HPDE6-E6E7 (cell line): ENCODE measurements around the gene GEN1.
"Not testable (repeated sequence)": the region's sequence is repeated elsewhere in the genome, so short reads cannot be mapped to it uniquely, and the experiment has no call there.

Source experiments
- DNase-seq: peaks from one replicate; pipeline ENCODE4 v3.0.0; 2011; ENCODE audit warnings: missing footprints; ENCODE audit errors: extremely low spot score

The GEN1 gene

DNA sequence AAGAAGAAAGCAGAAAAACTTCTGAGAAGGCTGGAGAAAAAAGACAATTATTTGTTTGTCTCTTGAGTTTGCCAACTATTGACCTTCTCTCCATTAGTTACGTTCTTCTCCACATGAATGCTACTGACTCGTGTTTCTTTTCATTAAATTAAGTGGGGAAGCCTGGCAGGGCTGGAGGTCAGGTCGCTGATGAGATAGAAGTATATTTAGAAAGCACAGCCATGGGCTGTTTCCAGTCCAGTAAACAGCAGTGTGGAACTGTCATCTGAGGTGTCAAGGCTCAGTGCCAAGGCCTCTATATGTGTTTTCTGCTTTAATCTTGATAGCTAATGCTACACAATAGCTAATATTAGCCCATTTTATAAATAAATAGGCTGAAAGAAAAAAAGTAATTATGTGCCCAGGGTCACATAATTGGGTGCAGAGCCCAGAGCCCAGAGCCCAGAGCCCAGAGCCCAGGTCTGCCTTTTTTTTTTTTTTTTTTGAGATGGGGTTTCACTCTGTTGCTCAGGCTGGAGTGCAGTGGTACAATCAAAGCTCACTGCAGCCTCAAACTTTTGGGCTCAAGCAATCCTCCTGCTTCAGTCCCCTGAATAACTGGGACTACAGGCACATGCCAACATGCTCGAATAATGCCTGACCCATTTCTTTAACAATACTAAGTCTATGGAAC is 68.6 kb downstream of the GEN1 start:
- DNase-seq, result no peak

DNA sequence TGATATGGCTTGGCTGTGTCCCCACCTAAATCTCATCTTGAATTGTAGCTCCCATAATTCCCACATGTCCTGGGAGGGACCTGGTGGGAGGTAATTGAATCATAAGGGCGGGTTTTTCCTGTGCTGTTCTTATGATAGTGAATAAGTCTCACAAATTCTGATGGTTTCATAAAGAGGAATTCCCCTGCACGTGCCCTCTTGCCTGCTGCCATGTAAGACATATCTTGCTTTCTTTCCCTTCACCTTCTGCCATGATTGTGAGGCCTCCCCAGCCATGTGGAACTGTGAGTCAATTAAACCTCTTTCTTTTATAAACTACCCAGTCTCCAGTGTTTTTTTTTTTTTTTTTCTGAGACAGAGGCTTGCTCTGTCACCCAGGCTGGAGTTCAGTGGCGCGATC is 69.7 kb downstream of the GEN1 start:
- DNase-seq, result not testable (repeated sequence)

DNA sequence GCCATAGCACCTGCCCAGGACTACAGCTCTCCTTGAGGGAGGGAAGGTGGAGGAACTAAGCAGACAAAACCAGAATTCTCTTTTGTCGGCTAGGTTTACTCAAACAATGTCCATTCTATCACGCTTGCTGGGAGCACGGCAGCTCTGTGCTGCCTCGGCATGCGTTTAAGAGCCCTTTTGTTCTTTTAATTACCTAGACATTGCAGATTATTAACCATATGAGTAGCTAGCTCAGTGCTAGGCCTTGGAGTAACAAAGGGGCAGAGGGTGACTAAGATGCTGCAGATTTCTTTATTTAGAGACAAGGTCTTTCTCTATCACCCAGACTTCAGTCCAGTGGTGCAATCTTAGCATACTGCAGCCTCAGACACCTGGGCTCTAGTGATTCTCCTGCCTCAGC is 73.4 kb downstream of the GEN1 start:
- DNase-seq, result no peak

DNA sequence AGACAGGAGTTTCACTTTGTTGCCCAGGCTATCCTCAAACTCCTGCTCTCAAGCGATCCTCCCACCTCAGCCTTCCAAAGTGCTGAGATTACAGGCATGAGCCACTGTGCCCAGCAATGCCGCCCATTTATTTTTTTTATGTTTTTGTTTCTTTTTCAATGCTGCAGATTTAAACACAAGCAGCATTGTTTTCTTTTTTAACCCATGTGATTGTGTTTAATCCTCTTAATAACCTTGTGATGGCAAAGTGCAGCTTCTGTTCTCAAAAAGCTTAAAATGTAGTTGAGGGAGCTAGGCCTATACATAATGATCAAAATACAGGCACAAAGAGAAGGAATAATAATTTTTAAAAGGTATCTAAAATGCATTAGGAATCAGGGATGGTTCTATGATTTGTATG is 73.8 kb downstream of the GEN1 start:
- DNase-seq, result no peak

DNA sequence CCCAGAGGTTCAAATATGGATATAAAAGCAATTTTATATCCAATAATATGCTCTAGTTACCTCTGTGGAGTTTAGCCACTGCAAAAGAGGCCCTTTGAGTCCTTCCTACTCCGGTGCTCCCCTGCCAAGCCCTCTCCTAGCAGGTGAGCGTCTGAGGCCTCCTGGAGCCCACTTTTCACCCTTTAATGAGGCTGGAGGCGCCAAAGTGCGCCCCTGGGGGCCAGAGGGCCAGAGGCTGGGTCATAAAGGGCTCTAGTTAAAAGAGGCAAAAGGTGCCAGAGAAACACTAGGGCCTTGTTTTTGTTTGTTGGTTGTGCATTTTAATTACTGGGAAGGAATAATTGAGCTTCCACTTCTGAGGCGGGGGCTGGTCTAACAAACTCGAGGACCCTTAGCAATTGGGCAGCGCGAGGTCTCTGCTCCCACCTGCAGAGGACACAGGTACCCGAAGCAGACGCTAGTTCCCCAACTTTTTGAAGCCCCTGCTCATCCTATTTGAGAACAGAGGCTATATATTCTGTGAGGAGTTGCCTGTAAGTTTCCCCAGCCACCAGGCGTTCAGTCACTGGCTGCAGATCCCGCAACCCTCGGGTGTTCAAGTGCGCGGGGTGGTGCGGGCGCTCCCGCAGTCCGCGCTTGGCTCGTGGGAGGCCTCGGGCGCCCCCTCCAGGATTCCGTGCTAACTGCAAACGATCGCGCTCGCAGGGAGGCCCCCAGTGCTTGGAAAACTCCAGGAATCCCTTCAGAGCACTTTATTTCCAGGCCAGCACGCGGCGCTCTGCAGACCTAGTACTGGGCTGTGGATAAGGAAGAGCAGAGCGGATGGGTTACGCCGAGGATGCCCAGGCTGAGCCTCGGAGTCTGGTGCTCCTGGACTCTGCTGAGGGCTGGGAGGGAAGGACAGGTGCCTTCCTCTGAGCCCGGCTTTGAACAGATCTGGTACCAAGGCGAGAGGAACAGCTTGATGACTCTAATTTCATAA is 76.4 kb downstream of the GEN1 start:
- DNase-seq, result peak; percentile 76

DNA sequence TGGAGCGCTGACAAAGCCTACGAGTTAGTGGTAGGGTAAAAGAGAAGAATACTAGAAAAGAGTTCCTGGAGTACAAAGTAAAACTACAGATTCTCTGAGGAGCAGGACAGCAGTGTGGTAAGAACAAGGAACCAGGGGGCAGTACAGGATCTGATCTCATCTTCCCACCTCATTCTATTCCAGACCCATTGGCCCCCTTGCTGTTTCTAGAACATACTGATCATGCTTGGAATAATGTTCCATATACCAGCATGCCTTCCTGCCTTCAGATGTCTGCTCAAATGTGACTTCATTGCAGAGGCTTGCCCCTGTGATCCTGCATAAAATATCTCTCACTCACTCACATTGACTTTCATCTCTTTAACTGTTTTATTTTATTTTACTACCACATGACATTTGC is 81.6 kb downstream of the GEN1 start:
- DNase-seq, result no peak
